ENCODE measurements around the gene GRK2.

GRCh38 chr11:67281552-67282150 lies 15.4 kb downstream of the GRK2 start:
- no peak for TF ChIP-seq GATA2 (IDR thresholded peaks at IDR 0.05; ENCODE audit: low read depth, low read length)
- no peak for TF ChIP-seq GATA3 (IDR thresholded peaks at IDR 0.05; ENCODE audit: low read depth, low read length)

Data from SH-SY5Y (cell line).